T-helper 1 cell treated with Interleukin-12 subunit alpha and Interleukin-12 subunit beta and Interleukin-4 antibody, amounts not matched to agents 30 ng/mL and 1 ng/mL, for 36 hours (primary cell): ENCODE data around the gene PHRF1. TPM values are rescaled to one million over a fixed set of nuclear protein-coding genes. Genes with fewer than 3 reads are reported as not detected.

Source experiments
- intact Hi-C: fragments of 100-400 bp; cut with micrococcal nuclease; formaldehyde crosslinking; loops from one replicate; pipeline ENCODE4 v1.15.1; 2024
- total RNA-seq: library from RNA; stranded (reverse); gene quantifications from 2 replicates; pipeline ENCODE4 v1.2.3, GENCODE V29; 2022

PHRF1 gene
- total RNA-seq, result 51.2 and 51.9 TPM in 2 replicates

- intact Hi-C loops, result loop anchor here (1.0 to 5.0 kb wide), 10 partner anchors 8 to 339 kb away; partner anchors contain the start of genes DEAF1, LMNTD2, LRRC56 and PSMD13
These were observed at the start of gene PHRF1 for GRCh38 chr11:575996-576768. PHRF1 (plus strand) TSS chr11:576470; CDS start chr11:581513, 5,043 bp downstream.

GRCh38 chr11:528166-528814 is 48.0 kb upstream of the PHRF1 start:
- intact Hi-C loops, result no loop called here

GRCh38 chr11:528815-529727 is 47.2 kb upstream of the PHRF1 start:
- intact Hi-C loops, result no loop called here

- intact Hi-C loops, result no loop called here
These were observed 46.4 kb upstream of the PHRF1 start for GRCh38 chr11:529728-530411.

- intact Hi-C loops, result no loop called here
These were observed 45.1 kb upstream of the PHRF1 start for GRCh38 chr11:530960-531831.

- intact Hi-C loops, result no loop called here
These were observed 44.2 kb upstream of the PHRF1 start for GRCh38 chr11:531919-532526.

GRCh38 chr11:532527-532985 is 43.7 kb upstream of the PHRF1 start:
- intact Hi-C loops, result no loop called here

- intact Hi-C loops, result no loop called here
These were observed 43.2 kb upstream of the PHRF1 start for GRCh38 chr11:532986-533585.

- intact Hi-C loops, result loop anchor here (2.0 kb wide), 2 partner anchors 15 to 263 kb away; no protein-coding TSS in a partner anchor
These were observed 42.5 kb upstream of the PHRF1 start for GRCh38 chr11:533586-534395.

- intact Hi-C loops, result loop anchor here (1.0 to 5.0 kb wide), 8 partner anchors 16 to 262 kb away; partner anchors contain the start of genes DEAF1, LMNTD2, RASSF7 and RNH1
These were observed 41.7 kb upstream of the PHRF1 start for GRCh38 chr11:534396-535209.

- intact Hi-C loops, result loop anchor here (1.0 to 5.0 kb wide), 8 partner anchors 16 to 262 kb away; partner anchors contain the start of genes DEAF1, LMNTD2, RASSF7 and RNH1
These were observed 41.1 kb upstream of the PHRF1 start for GRCh38 chr11:535210-535518.

- intact Hi-C loops, result loop anchor here (1.0 to 5.0 kb wide), 8 partner anchors 17 to 261 kb away; partner anchors contain the start of genes DEAF1, LMNTD2, RASSF7 and RNH1
These were observed 40.5 kb upstream of the PHRF1 start, which contains the start of gene HRAS for GRCh38 chr11:535519-536454. HRAS (minus strand) TSS chr11:535576.

- intact Hi-C loops, result loop anchor here (1.0 to 5.0 kb wide), 2 partner anchors 39 to 185 kb away; partner anchors contain the start of gene PHRF1
These were observed 39.2 kb upstream of the PHRF1 start, which contains the start of gene LRRC56 for GRCh38 chr11:536841-537621. LRRC56 (plus strand) TSS chr11:537527; CDS start chr11:540685, 3,158 bp downstream.

GRCh38 chr11:537622-538430 is 38.4 kb upstream of the PHRF1 start:
- intact Hi-C loops, result loop anchor here (1.0 to 5.0 kb wide), 2 partner anchors 38 to 184 kb away; partner anchors contain the start of gene PHRF1
